Spinal cord (tissue), 10 donors: Measurements from ENCODE around the gene IL3. TPM values are rescaled to one million over a fixed set of nuclear protein-coding genes. Genes with fewer than 3 reads are reported as not detected.

ENCODE experiments used
- DNase-seq, 6 donors: peaks; one replicate each; pipeline versions ENCODE4 v3.0.0 to v3.0.0-alpha.2; 2013 to 2015; ENCODE audit warnings: low spot score in 6 of 6, low read depth in 4 of 6
- H3K27ac ChIP-seq: one replicate; pipeline ENCODE4 v1.5.1; 2013; ENCODE audit warnings: low read depth, low read length, control low read depth
- H3K27me3 ChIP-seq: one replicate; pipeline ENCODE4 v1.6.1; 2013; ENCODE audit warnings: low read length; ENCODE audit not compliant: control insufficient read depth, insufficient read depth
- H3K36me3 ChIP-seq: one replicate; pipeline ENCODE4 v1.6.1; 2013; ENCODE audit warnings: low read length; ENCODE audit not compliant: control insufficient read depth, insufficient read depth
- H3K4me1 ChIP-seq: one replicate; pipeline ENCODE4 v1.6.1; 2013; ENCODE audit warnings: low read length; ENCODE audit not compliant: control insufficient read depth, insufficient read depth
- H3K4me3 ChIP-seq: one replicate; pipeline ENCODE4 v1.5.1; 2013; ENCODE audit warnings: low read depth, low read length, control low read depth
- H3K9me3 ChIP-seq: one replicate; pipeline ENCODE4 v1.6.1; 2013; ENCODE audit warnings: low read length; ENCODE audit not compliant: control insufficient read depth, insufficient read depth
- WGBS: methylation state at CpG from one replicate; pipeline ENCODE4 v1.1.5; 2013; ENCODE audit warnings: missing lambda C conversion rate; ENCODE audit not compliant: insufficient coverage; 5-methylcytosine and 5-hydroxymethylcytosine counted together
- polyA plus RNA-seq, 2 donors: library from polyadenylated mRNA; unstranded; fragments of 120-200 nt; gene quantifications; one replicate each; pipeline ENCODE4 v1.2.1, GENCODE V29; 2013; ENCODE audit not compliant: insufficient read length in 2 of 2
- total RNA-seq, 2 donors: library from RNA; depleted of rRNA in 1 of 2; stranded (reverse); fragments of 120-200 nt in 1 of 2; fragments of >200 nt in 1 of 2; gene quantifications; one replicate each; pipeline versions ENCODE4 v1.2.3 to v1.2.4, GENCODE V29; 2013 to 2014
- donor health status: healthy.

IL3 gene
- total and polyA plus RNA-seq, 4 donors: not detected

DNA sequence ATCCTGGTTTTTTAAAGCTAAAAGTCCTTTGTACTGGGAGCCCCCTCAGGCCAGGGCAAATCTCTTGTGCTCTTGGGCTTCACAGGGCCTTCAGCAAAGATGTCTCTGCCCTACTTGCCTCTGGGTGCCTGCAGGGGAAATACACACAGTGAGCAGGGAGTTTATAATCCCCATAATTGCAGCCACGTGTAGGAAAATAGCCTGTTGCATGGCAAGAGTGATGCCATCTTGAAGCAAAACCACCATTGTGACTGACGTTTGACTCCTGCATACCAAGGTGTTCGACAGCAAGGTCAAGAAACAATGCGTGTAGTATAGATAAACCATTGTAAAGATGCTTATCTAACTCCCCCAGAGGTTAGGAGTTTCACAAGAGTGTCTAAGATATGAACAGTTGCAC, 11.4 kb upstream of the IL3 start:
- Histone ChIP-seq H3K4me3 (no peak overlapping the region), H3K36me3 (no peaks in the 10 kb centered on the region), H3K27me3 (no peaks in the 10 kb centered on the region), H3K27ac (no peak overlapping the region), H3K9me3 (no peaks in the 10 kb centered on the region), H3K4me1 (no peaks in the 10 kb centered on the region)
- 74% methylated on average over 3 of the region's 4 CpGs for WGBS
- DNase-seq: no peak

DNA sequence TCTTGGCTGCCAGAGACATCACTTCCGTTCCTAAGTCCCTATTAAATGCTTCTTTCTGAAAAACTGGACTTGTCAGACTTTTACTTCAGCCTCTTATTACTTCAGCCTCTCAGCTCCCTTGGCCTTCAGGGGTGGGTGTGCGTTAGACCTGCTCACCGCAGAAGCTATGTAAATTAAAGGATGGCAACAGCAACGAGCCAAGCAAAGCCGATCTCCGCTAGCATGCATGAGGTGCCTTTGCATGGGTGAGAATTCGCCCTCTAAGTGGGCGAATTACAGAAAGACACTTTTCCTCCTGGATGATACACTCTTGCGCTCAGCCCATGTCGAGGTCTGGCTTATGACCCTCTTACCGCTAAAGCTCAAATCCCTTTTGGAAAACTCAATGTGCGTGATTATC, 10.9 kb upstream of the IL3 start:
- no peaks in the 10 kb centered on the region for H3K27me3 ChIP-seq
- H3K9me3 ChIP-seq: no peaks in the 10 kb centered on the region
- no peak overlapping the region for H3K27ac ChIP-seq
- WGBS: 90% methylated on average over 11 of the region's 12 CpGs
- no peaks in the 10 kb centered on the region for H3K36me3 ChIP-seq
- no peak overlapping the region for H3K4me3 ChIP-seq
- no peak for DNase-seq
- H3K4me1 ChIP-seq: no peaks in the 10 kb centered on the region

DNA sequence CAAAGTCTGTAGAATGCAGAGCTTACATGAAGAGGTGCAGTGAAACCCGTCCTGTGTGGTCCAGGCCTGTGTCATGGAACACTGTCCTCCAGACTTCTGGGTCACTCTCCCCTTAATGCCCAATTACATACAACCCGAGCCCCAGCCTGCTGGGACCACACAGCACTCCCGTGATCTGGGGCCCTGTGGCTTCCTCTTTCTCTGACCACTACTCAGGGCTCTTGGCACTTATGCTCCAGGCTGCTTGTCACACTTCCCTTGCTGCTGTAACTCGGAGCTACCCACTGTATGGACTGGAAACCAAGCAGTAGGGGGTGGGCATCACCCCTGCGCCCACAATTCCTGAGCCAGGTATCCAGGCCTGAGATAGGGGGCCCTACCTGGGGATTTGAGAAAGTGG, 10.3 kb upstream of the IL3 start:
- H3K9me3 ChIP-seq: no peaks in the 10 kb centered on the region
- H3K36me3 ChIP-seq: no peaks in the 10 kb centered on the region
- no peaks in the 10 kb centered on the region for H3K27me3 ChIP-seq
- WGBS: 93% methylated on average over 5 of the region's 5 CpGs
- H3K27ac ChIP-seq: no peak overlapping the region
- H3K4me1 ChIP-seq: no peaks in the 10 kb centered on the region
- no peak overlapping the region for H3K4me3 ChIP-seq
- no peak for DNase-seq

DNA sequence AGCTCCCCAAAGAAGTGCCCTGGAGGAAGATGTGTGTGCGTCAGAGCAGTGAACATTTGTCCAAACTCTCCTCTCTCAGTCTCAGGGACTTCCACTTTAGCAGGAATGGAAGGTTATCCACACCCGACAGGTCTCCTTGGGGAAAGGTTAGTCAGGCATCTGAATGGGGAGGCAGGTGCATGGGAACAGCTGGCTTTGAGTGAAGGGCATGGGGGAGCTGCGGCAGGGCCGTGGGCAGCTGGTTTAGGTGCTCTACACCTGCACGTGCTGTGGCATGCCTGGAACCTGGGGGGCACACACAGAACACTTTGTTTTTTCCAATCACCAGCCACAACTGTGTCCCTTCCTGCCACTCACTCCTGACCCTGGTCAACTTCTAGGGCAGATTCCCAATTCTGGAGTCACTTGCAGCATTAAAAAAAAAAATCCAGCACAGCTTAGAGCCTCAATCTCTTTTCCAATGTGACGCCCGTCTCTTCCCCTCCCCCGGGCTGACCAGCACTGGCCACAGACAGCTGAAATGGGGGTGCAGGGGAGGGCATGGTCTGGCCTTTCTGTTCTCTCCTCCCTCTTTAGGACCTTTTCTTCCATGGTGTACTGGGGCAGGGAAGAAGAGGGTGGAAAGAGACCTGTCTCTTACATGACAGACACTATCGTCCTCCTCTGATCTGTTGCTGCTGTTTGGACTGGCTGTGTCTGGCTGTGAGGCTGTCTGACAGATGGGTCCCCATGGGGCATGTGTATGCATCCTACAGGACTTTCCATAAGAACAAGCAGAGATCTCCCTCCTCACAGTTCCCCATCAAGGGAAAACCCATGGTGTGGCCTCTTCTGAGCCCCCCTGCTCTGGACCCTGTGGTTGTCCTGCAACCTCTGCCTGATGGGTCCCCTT, 9.5 kb upstream of the IL3 start:
- H3K4me3 ChIP-seq: no peak overlapping the region
- H3K4me1 ChIP-seq: no peaks in the 10 kb centered on the region
- WGBS: 88% methylated on average over 5 of the region's 9 CpGs
- no peaks in the 10 kb centered on the region for H3K36me3 ChIP-seq
- no peak for DNase-seq
- no peaks in the 10 kb centered on the region for H3K9me3 ChIP-seq
- H3K27ac ChIP-seq: no peak overlapping the region
- H3K27me3 ChIP-seq: no peaks in the 10 kb centered on the region

GRCh38 chr5:132052520-132052919, 7.9 kb upstream of the IL3 start:
- H3K4me1 ChIP-seq: no peaks in the 10 kb centered on the region
- WGBS: 75% methylated on average over 9 of the region's 10 CpGs
- no peaks in the 10 kb centered on the region for H3K36me3 ChIP-seq
- no peaks in the 10 kb centered on the region for H3K27me3 ChIP-seq
- no peak for DNase-seq
- no peak overlapping the region for H3K27ac ChIP-seq
- H3K9me3 ChIP-seq: no peaks in the 10 kb centered on the region
- no peak overlapping the region for H3K4me3 ChIP-seq

- H3K27me3 ChIP-seq: no peaks in the 10 kb centered on the region
- H3K9me3 ChIP-seq: no peaks in the 10 kb centered on the region
- H3K27ac ChIP-seq: no peak overlapping the region
- DNase-seq: no peak
- 70% methylated on average over 1 of the region's 4 CpGs for WGBS
- no peaks in the 10 kb centered on the region for H3K4me1 ChIP-seq
- no peak overlapping the region for H3K4me3 ChIP-seq
- H3K36me3 ChIP-seq: no peaks in the 10 kb centered on the region
These were observed 7.0 kb upstream of the IL3 start for GRCh38 chr5:132053483-132053882.

GRCh38 chr5:132054031-132054696, 6.3 kb upstream of the IL3 start:
- Histone ChIP-seq H3K36me3 (no peaks in the 10 kb centered on the region), H3K27ac (no peak overlapping the region), H3K27me3 (no peaks in the 10 kb centered on the region), H3K4me1 (no peaks in the 10 kb centered on the region), H3K9me3 (no peaks in the 10 kb centered on the region), H3K4me3 (no peak overlapping the region)
- WGBS: 96% methylated on average over 10 of the region's 10 CpGs
- no peak for DNase-seq

- Histone ChIP-seq H3K27me3 (no peaks in the 10 kb centered on the region), H3K27ac (no peak overlapping the region), H3K4me3 (no peak overlapping the region), H3K9me3 (no peaks in the 10 kb centered on the region), H3K36me3 (no peaks in the 10 kb centered on the region), H3K4me1 (no peaks in the 10 kb centered on the region)
- WGBS: 80% methylated on average over 3 of the region's 9 CpGs
- DNase-seq: no peak
These were observed 5.6 kb upstream of the IL3 start for GRCh38 chr5:132054697-132055440.

- no peaks in the 10 kb centered on the region for H3K4me1 ChIP-seq
- H3K9me3 ChIP-seq: no peaks in the 10 kb centered on the region
- H3K4me3 ChIP-seq: no peak overlapping the region
- WGBS: no CpG with 5 or more reads among the region's 1 CpG
- no peak for DNase-seq
- H3K27me3 ChIP-seq: no peaks in the 10 kb centered on the region
- no peaks in the 10 kb centered on the region for H3K36me3 ChIP-seq
- H3K27ac ChIP-seq: no peak overlapping the region
These were observed 5.0 kb upstream of the IL3 start for GRCh38 chr5:132055441-132055807.
